Measurements from ENCODE around the gene SNAP91.

DNA sequence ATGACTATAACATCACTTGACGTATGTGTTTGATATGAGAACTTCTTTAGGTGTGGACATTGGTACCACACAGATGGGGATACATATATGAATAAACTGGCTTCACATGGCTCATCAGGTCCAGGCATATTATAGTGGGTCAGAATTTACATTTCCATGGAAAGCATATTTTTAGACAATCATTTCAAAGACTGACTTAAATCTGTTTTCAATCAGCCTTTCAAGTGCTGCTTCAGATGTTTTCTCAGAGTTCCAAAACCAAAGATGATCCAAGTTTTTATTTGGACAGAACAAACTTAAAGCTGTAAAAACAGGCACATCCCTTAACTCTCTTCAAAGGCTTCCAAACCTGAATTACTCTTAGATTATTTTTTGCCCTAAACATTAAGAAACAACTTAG lies 108.4 kb downstream of the SNAP91 start:
- TF ChIP-seq POLR2A (IDR thresholded peaks at IDR 0.05): no peak
- TF ChIP-seq, protein P1, sequence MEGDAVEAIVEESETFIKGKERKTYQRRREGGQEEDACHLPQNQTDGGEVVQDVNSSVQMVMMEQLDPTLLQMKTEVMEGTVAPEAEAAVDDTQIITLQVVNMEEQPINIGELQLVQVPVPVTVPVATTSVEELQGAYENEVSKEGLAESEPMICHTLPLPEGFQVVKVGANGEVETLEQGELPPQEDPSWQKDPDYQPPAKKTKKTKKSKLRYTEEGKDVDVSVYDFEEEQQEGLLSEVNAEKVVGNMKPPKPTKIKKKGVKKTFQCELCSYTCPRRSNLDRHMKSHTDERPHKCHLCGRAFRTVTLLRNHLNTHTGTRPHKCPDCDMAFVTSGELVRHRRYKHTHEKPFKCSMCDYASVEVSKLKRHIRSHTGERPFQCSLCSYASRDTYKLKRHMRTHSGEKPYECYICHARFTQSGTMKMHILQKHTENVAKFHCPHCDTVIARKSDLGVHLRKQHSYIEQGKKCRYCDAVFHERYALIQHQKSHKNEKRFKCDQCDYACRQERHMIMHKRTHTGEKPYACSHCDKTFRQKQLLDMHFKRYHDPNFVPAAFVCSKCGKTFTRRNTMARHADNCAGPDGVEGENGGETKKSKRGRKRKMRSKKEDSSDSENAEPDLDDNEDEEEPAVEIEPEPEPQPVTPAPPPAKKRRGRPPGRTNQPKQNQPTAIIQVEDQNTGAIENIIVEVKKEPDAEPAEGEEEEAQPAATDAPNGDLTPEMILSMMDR (IDR thresholded peaks at IDR 0.05): no peak

Data from testis (tissue), 2 donors.